Activated CD4-positive, alpha-beta memory T cell treated with anti-CD3 and anti-CD28 coated beads, Interleukin-2, amount 10 ng/mL, durations not matched to agents 7 days and 5 days (primary cell): ENCODE data around the gene SPATA1. TPM values are rescaled to one million over a fixed set of nuclear protein-coding genes. Genes with fewer than 3 reads are reported as not detected.

Source experiments
- CTCF ChIA-PET: fragments of 350-600 bp; sonication (Branson Sonifier 250); formaldehyde crosslinking; loops from one replicate; lab custom pipeline; 2021; ENCODE audit warnings: antibody characterized with exemption, inconsistent platforms; lab: Charles Lee
- POLR2A ChIA-PET: fragments of 350-600 bp; sonication (Branson Sonifier 250); formaldehyde crosslinking; loops from one replicate; lab custom pipeline; 2021; ENCODE audit warnings: antibody characterized with exemption; lab: Charles Lee
- DNase-seq: peaks from one replicate; pipeline ENCODE4 v3.0.0-alpha.2; 2020
- H3K27ac Mint-ChIP-seq: one replicate; pipeline ENCODE4 v1.8.0; 2021; ENCODE audit warnings: mild to moderate bottlenecking, mixed read lengths
- H3K27me3 Mint-ChIP-seq: one replicate; pipeline ENCODE4 v1.8.0; 2021; ENCODE audit warnings: mixed read lengths
- H3K36me3 Mint-ChIP-seq: one replicate; pipeline ENCODE4 v1.8.0; 2021; ENCODE audit warnings: low read depth, mixed read lengths
- H3K4me1 Mint-ChIP-seq: one replicate; pipeline ENCODE4 v1.8.0; 2021; ENCODE audit warnings: mixed read lengths
- H3K4me3 Mint-ChIP-seq: one replicate; pipeline ENCODE4 v1.8.0; 2021; ENCODE audit warnings: mild to moderate bottlenecking, mixed read lengths
- H3K9me3 Mint-ChIP-seq: one replicate; pipeline ENCODE4 v1.8.0; 2021; ENCODE audit warnings: mixed read lengths
- total RNA-seq, 2 experiments: library from RNA; stranded (reverse); gene quantifications; one replicate each; pipeline ENCODE4 v1.2.3, GENCODE V29; 2021

Gene SPATA1
- total RNA-seq, 2 experiments from 2014 or later: 4.0 to 4.7 TPM

- Mint-ChIP-seq H3K27ac (peak overlapping the region; percentile 14), H3K4me3 (no peak overlapping the region), H3K36me3 (peaks cover 4% of the 10 kb centered on the region)
Observed at GRCh38 chr1:84598846-84599741, 92.9 kb downstream of the SPATA1 start.

GRCh38 chr1:84600796-84601195 lies 94.6 kb downstream of the SPATA1 start:
- POLR2A ChIA-PET: interaction anchor here (0.9 to 3.2 kb wide), 2 partner anchors 27 to 95 kb away, joined by 4 to 18 read pairs; partner anchors contain the start of genes CTBS, GNG5 and SPATA1
- CTCF ChIA-PET: interaction anchor here (3.0 kb wide), 1 partner anchor 19 kb away, joined by 8 read pairs; no protein-coding TSS in a partner anchor
- peaks cover 15% of the 10 kb centered on the region for H3K36me3 Mint-ChIP-seq

More at GRCh38 chr1:84598846-84599741, 92.9 kb downstream of the SPATA1 start:
- POLR2A ChIA-PET: interaction anchor here (3.2 kb wide), 1 partner anchor 25 kb away, joined by 18 read pairs; the partner anchor contains the start of gene CTBS
- H3K27me3 Mint-ChIP-seq: peaks cover 3% of the 10 kb centered on the region
- peaks cover 24% of the 10 kb centered on the region for H3K4me1 Mint-ChIP-seq
- DNase-seq: no peak
- CTCF ChIA-PET: interaction anchor here (3.0 kb wide), 1 partner anchor 21 kb away, joined by 8 read pairs; no protein-coding TSS in a partner anchor
- H3K9me3 Mint-ChIP-seq: peaks cover 14% of the 10 kb centered on the region

GRCh38 chr1:84603223-84603622 lies 97.0 kb downstream of the SPATA1 start:
- H3K4me3 Mint-ChIP-seq: no peak overlapping the region
- H3K36me3 Mint-ChIP-seq: peaks cover 19% of the 10 kb centered on the region
- peaks cover 3% of the 10 kb centered on the region for H3K27me3 Mint-ChIP-seq
- POLR2A ChIA-PET: interaction anchor here (1.9 kb wide), 1 partner anchor 29 kb away, joined by 4 read pairs; the partner anchor contains the start of gene CTBS
- DNase-seq: no peak
- H3K9me3 Mint-ChIP-seq: peaks cover 36% of the 10 kb centered on the region
- no peak overlapping the region for H3K27ac Mint-ChIP-seq
- peaks cover 22% of the 10 kb centered on the region for H3K4me1 Mint-ChIP-seq
- CTCF ChIA-PET: interaction anchor here (1.3 kb wide), 1 partner anchor 161 kb away, joined by 3 read pairs; no protein-coding TSS in a partner anchor

More at GRCh38 chr1:84600796-84601195, 94.6 kb downstream of the SPATA1 start:
- DNase-seq: no peak
- peaks cover 25% of the 10 kb centered on the region for H3K9me3 Mint-ChIP-seq
- peaks cover 24% of the 10 kb centered on the region for H3K4me1 Mint-ChIP-seq
- H3K27me3 Mint-ChIP-seq: no peaks in the 10 kb centered on the region
- H3K27ac Mint-ChIP-seq: no peak overlapping the region
- H3K4me3 Mint-ChIP-seq: no peak overlapping the region

- no peak overlapping the region for H3K4me3 Mint-ChIP-seq
- CTCF ChIA-PET: no interaction called here
- H3K36me3 Mint-ChIP-seq: peaks cover 19% of the 10 kb centered on the region
- DNase-seq: no peak
- H3K27me3 Mint-ChIP-seq: peaks cover 3% of the 10 kb centered on the region
- peaks cover 38% of the 10 kb centered on the region for H3K9me3 Mint-ChIP-seq
- peaks cover 13% of the 10 kb centered on the region for H3K4me1 Mint-ChIP-seq
- H3K27ac Mint-ChIP-seq: no peak overlapping the region
- POLR2A ChIA-PET: interaction anchor here (1.9 kb wide), 1 partner anchor 30 kb away, joined by 4 read pairs; the partner anchor contains the start of gene CTBS
Observed at GRCh38 chr1:84603941-84604830, 98.0 kb downstream of the SPATA1 start.

GRCh38 chr1:84605157-84605556 lies 99.0 kb downstream of the SPATA1 start:
- CTCF ChIA-PET: no interaction called here
- H3K36me3 Mint-ChIP-seq: peaks cover 19% of the 10 kb centered on the region
- no peak overlapping the region for H3K4me3 Mint-ChIP-seq
- peaks cover 4% of the 10 kb centered on the region for H3K4me1 Mint-ChIP-seq
- peaks cover 38% of the 10 kb centered on the region for H3K9me3 Mint-ChIP-seq
- POLR2A ChIA-PET: interaction anchor here (1.6 kb wide), 1 partner anchor 31 kb away, joined by 5 read pairs; the partner anchor contains the start of gene CTBS
- H3K27me3 Mint-ChIP-seq: peaks cover 3% of the 10 kb centered on the region
- H3K27ac Mint-ChIP-seq: no peak overlapping the region
- no peak for DNase-seq

- Mint-ChIP-seq H3K9me3 (peaks cover 44% of the 10 kb centered on the region), H3K27me3 (peaks cover 3% of the 10 kb centered on the region), H3K4me3 (no peak overlapping the region), H3K4me1 (no peaks in the 10 kb centered on the region), H3K36me3 (peaks cover 23% of the 10 kb centered on the region), H3K27ac (no peak overlapping the region)
- CTCF ChIA-PET: interaction anchor here (1.1 kb wide), 2 partner anchors 13 to 15 kb away, joined by 3 to 4 read pairs; no protein-coding TSS in a partner anchor
- no peak for DNase-seq
- POLR2A ChIA-PET: no interaction called here
Observed at GRCh38 chr1:84606977-84607376, 100.8 kb downstream of the SPATA1 start.

GRCh38 chr1:84611091-84611490 lies 104.9 kb downstream of the SPATA1 start:
- no peaks in the 10 kb centered on the region for H3K4me1 Mint-ChIP-seq
- CTCF ChIA-PET: interaction anchor here (1.2 kb wide), 1 partner anchor 9 kb away, joined by 3 read pairs; no protein-coding TSS in a partner anchor
- peaks cover 19% of the 10 kb centered on the region for H3K36me3 Mint-ChIP-seq
- peaks cover 3% of the 10 kb centered on the region for H3K27me3 Mint-ChIP-seq
- H3K27ac Mint-ChIP-seq: no peak overlapping the region
- peaks cover 36% of the 10 kb centered on the region for H3K9me3 Mint-ChIP-seq
- no peak overlapping the region for H3K4me3 Mint-ChIP-seq
- POLR2A ChIA-PET: no interaction called here
- no peak for DNase-seq

- Mint-ChIP-seq H3K4me1 (no peaks in the 10 kb centered on the region), H3K36me3 (peaks cover 17% of the 10 kb centered on the region), H3K27me3 (no peaks in the 10 kb centered on the region), H3K9me3 (peaks cover 30% of the 10 kb centered on the region), H3K4me3 (no peak overlapping the region), H3K27ac (no peak overlapping the region)
- ChIA-PET POLR2A (no interaction called here), CTCF (no interaction called here)
- no peak for DNase-seq
Observed at GRCh38 chr1:84611796-84612195, 105.6 kb downstream of the SPATA1 start.

GRCh38 chr1:84613026-84613425 lies 106.8 kb downstream of the SPATA1 start:
- H3K27me3 Mint-ChIP-seq: no peaks in the 10 kb centered on the region
- no peak overlapping the region for H3K27ac Mint-ChIP-seq
- ChIA-PET CTCF (interaction anchor here (1.1 kb wide), 1 partner anchor 12 kb away, joined by 3 read pairs; no protein-coding TSS in a partner anchor), POLR2A (no interaction called here)
- no peak for DNase-seq
- H3K9me3 Mint-ChIP-seq: peaks cover 28% of the 10 kb centered on the region
- no peak overlapping the region for H3K4me3 Mint-ChIP-seq
- no peaks in the 10 kb centered on the region for H3K4me1 Mint-ChIP-seq
- peaks cover 17% of the 10 kb centered on the region for H3K36me3 Mint-ChIP-seq

- Mint-ChIP-seq H3K4me3 (no peak overlapping the region), H3K4me1 (no peaks in the 10 kb centered on the region), H3K27me3 (no peaks in the 10 kb centered on the region), H3K27ac (no peak overlapping the region), H3K9me3 (peaks cover 28% of the 10 kb centered on the region), H3K36me3 (peaks cover 17% of the 10 kb centered on the region)
- DNase-seq: no peak
- ChIA-PET CTCF (interaction anchor here (1.1 kb wide), 1 partner anchor 11 kb away, joined by 3 read pairs; no protein-coding TSS in a partner anchor), POLR2A (no interaction called here)
Observed at GRCh38 chr1:84613887-84614286, 107.7 kb downstream of the SPATA1 start.

- no peak for DNase-seq
- no peak overlapping the region for H3K4me3 Mint-ChIP-seq
- peaks cover 17% of the 10 kb centered on the region for H3K36me3 Mint-ChIP-seq
- H3K4me1 Mint-ChIP-seq: peaks cover 13% of the 10 kb centered on the region
- H3K9me3 Mint-ChIP-seq: peaks cover 25% of the 10 kb centered on the region
- ChIA-PET CTCF (no interaction called here), POLR2A (no interaction called here)
- H3K27ac Mint-ChIP-seq: no peak overlapping the region
- H3K27me3 Mint-ChIP-seq: no peaks in the 10 kb centered on the region
Observed at GRCh38 chr1:84615790-84616189, 109.6 kb downstream of the SPATA1 start.
